Activated B cell treated with CpG ODN at 0.5 μM for 24 hours (primary cell): ENCODE results near the gene ALPI. TPM values are rescaled to one million over a fixed set of nuclear protein-coding genes. Genes with fewer than 3 reads are reported as not detected.

Experiments used
- ATAC-seq: fragments of 200-7000 bp; cut with Tn5 transposase; one replicate; pipeline ENCODE4 v1.10.0; 2021; ENCODE audit warnings: low read depth, mild to moderate bottlenecking, moderate library complexity
- CTCF ChIA-PET: fragments of 350-600 bp; sonication (Branson Sonifier 250); formaldehyde crosslinking; loops from one replicate; lab custom pipeline; 2021; ENCODE audit warnings: antibody characterized with exemption; lab: Charles Lee
- POLR2A ChIA-PET: fragments of 350-600 bp; sonication (Branson Sonifier 250); formaldehyde crosslinking; loops from one replicate; lab custom pipeline; 2021; ENCODE audit warnings: antibody characterized with exemption; lab: Charles Lee
- DNase-seq: peaks from one replicate; pipeline ENCODE4 v3.0.0; 2022
- H3K27ac Mint-ChIP-seq: one replicate; pipeline ENCODE4 v1.8.0; 2020; ENCODE audit warnings: mixed read lengths
- H3K27me3 Mint-ChIP-seq: one replicate; pipeline ENCODE4 v1.8.0; 2021; ENCODE audit warnings: mixed read lengths
- H3K36me3 Mint-ChIP-seq: one replicate; pipeline ENCODE4 v1.8.0; 2021; ENCODE audit warnings: low read depth, mixed read lengths
- H3K4me1 Mint-ChIP-seq: one replicate; pipeline ENCODE4 v1.8.0; 2021; ENCODE audit warnings: mixed read lengths
- H3K4me3 Mint-ChIP-seq: one replicate; pipeline ENCODE4 v1.8.0; 2020; ENCODE audit warnings: mild to moderate bottlenecking, mixed read lengths
- H3K9me3 Mint-ChIP-seq: one replicate; pipeline ENCODE4 v1.8.0; 2020; ENCODE audit warnings: mixed read lengths
- CTCF ChIP-seq: fragments of 200-600 bp; IDR thresholded peaks from one replicate; pipeline ENCODE4 v1.8.0; 2022; ENCODE audit warnings: antibody characterized with exemption, mild to moderate bottlenecking
- intact Hi-C: fragments of 100-400 bp; cut with micrococcal nuclease; formaldehyde crosslinking; loops from one replicate; pipeline ENCODE4 v1.15.1; 2024
- total RNA-seq: library from RNA; stranded (reverse); gene quantifications from 2 replicates; pipeline ENCODE4 v1.2.3, GENCODE V29; 2022

ALPI gene
- total RNA-seq, 1 donor from 2014 or later, result not detected

- POLR2A ChIA-PET, result no interaction called here
- no peak for TF ChIP-seq CTCF
- H3K36me3 Mint-ChIP-seq, result no peaks in the 10 kb centered on the region
- H3K4me3 Mint-ChIP-seq, result no peak overlapping the region
- H3K27me3 Mint-ChIP-seq, result peaks cover 33% of the 10 kb centered on the region
- no peaks in the 10 kb centered on the region for H3K9me3 Mint-ChIP-seq
- ATAC-seq, result no peak
- H3K4me1 Mint-ChIP-seq, result peaks cover 4% of the 10 kb centered on the region
- CTCF ChIA-PET, result no interaction called here
- DNase-seq, result no peak
- no peak overlapping the region for H3K27ac Mint-ChIP-seq
- intact Hi-C loops, result no loop called here
Measured at GRCh38 chr2:232508251-232508650, 52.3 kb downstream of the ALPI start.

Other genes starting within 250 kb of the ALPI start
- 0.38 TPM in 1 of 2 replicates, not detected in the other for gene ALPP, start 77.4 kb upstream of the ALPI start, total RNA-seq
- not detected in 2 replicates for gene ALPG, start 49.3 kb upstream of the ALPI start, total RNA-seq
- not detected in 2 replicates for gene ECEL1, start 31.7 kb downstream of the ALPI start, total RNA-seq
- not detected in 2 replicates for gene PRSS56, start 64.2 kb downstream of the ALPI start, total RNA-seq
- not detected in 2 replicates for gene CHRND, start 70.0 kb downstream of the ALPI start, total RNA-seq
- gene CHRNG, start 83.5 kb downstream of the ALPI start, total RNA-seq, result not detected in 2 replicates
- 8.1 and 8.8 TPM in 2 replicates for gene TIGD1, start 94.4 kb downstream of the ALPI start, total RNA-seq
- 63.2 and 67.2 TPM in 2 replicates for gene EIF4E2, start 94.5 kb downstream of the ALPI start, total RNA-seq
- not detected in 2 replicates for gene EFHD1, start 177.5 kb downstream of the ALPI start, total RNA-seq
- 68.9 and 77.9 TPM in 2 replicates for gene GIGYF2, start 241.2 kb downstream of the ALPI start, total RNA-seq